ENCODE measurements around the gene MALRD1.

MALRD1 gene

GRCh38 chr10:19576576-19576975 lies 528.0 kb downstream of the MALRD1 start:
- DNase-seq (ENCODE audit: low read depth in 2 of 2), result no peak

GRCh38 chr10:19577381-19577780 lies 528.8 kb downstream of the MALRD1 start:
- no peak for DNase-seq (ENCODE audit: low read depth in 2 of 2)

DNA sequence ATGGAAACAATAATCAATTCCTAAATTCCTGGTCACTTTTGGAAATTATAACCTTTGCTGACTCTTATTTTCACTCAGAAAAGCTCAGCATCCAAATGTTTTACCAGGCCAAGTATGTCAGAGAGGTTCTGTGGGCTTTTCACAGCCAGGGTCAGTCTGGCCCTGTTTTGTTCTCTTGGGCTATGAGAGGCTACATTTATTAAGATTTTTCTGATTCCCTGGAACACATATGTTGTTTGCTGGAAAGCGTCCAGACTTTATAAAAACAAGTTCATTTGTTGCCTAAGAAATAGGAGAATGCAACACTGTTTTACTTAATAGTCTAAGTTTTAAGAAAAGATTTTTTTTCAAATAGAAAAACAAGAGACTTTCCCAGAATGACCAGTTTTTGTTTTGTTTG lies 529.2 kb downstream of the MALRD1 start:
- DNase-seq (ENCODE audit: low read depth in 2 of 2), result no peak

DNA sequence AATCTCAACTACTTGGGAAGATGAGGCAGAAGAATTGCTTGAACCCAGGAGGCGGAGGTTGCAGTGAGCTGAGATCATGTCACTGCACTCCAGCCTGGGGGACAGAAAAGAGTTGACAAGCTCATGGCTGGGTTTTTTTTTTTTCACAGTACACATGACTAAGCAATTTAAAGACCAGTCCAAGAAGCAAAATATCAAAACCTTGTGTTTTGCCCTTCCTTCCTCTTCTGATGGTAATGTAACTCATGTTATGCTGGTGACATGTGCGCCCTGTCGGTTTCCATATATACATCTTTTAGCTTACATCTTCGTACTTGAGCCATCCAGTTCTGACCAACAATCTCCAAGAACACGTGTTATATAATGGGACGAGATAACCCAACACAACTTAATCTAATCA lies 530.0 kb downstream of the MALRD1 start:
- no peak for DNase-seq (ENCODE audit: low read depth in 2 of 2)

GRCh38 chr10:19579761-19580545 lies 531.4 kb downstream of the MALRD1 start:
- DNase-seq (ENCODE audit: low read depth in 2 of 2), result no peak

DNA sequence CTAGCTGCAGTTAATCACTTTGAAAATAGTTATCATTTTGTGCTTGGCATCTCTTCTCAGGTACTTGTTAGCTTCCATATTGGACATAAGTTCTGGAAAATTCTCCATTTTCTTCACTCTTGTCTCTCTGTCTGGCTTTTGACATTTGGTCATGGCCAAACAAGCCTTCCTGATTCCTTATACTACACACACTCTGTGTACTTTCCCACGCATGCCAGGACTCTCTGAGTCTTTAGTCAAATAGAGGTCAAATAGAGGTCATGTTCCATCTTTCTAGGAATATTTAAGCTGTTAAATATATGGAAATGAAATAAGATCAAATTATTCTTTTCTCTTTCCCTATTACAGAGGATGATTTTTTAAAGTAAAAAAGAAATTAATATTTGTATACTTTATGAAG lies 532.1 kb downstream of the MALRD1 start:
- no peak for DNase-seq (ENCODE audit: low read depth in 2 of 2)

GRCh38 chr10:19588608-19589007 lies 540.0 kb downstream of the MALRD1 start:
- no peak for DNase-seq (ENCODE audit: low read depth in 2 of 2)

DNA sequence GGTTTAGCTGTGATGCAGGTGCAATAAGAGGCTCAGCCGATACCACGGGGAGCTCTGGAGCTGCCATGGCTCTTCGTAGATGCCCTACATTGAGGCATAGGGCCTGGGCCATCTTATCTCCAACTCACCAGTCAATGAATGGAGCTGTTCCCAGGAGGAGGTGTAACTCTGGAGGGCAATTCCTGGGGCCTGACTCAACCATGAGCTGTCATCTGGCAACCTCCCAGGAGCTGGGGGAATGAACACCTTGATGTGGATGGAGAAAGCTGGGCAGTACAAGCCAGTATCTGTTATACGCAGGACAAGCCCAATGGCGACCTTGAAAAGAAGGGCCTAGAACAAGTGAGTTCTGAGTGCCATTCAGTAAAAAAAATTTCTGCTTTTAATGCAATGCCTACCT lies 543.7 kb downstream of the MALRD1 start:
- DNase-seq (ENCODE audit: low read depth in 2 of 2), result no peak

GRCh38 chr10:19595212-19595845 lies 546.7 kb downstream of the MALRD1 start:
- DNase-seq (ENCODE audit: low read depth in 2 of 2), result no peak

- no peak for DNase-seq (ENCODE audit: low read depth in 2 of 2)
Measured at GRCh38 chr10:19605806-19606205, 557.2 kb downstream of the MALRD1 start.

- no peak for DNase-seq (ENCODE audit: low read depth in 2 of 2)
Measured at GRCh38 chr10:19606968-19607367, 558.4 kb downstream of the MALRD1 start.

GRCh38 chr10:19611775-19612174 lies 563.2 kb downstream of the MALRD1 start:
- DNase-seq (ENCODE audit: low read depth in 2 of 2), result no peak

- DNase-seq (ENCODE audit: low read depth in 2 of 2), result no peak
Measured at GRCh38 chr10:19616966-19617365, 568.4 kb downstream of the MALRD1 start.

GRCh38 chr10:19620811-19621210 lies 572.2 kb downstream of the MALRD1 start:
- DNase-seq (ENCODE audit: low read depth in 2 of 2), result no peak

- DNase-seq (ENCODE audit: low read depth in 2 of 2), result no peak
Measured at GRCh38 chr10:19623321-19623720, 574.7 kb downstream of the MALRD1 start.

DNA sequence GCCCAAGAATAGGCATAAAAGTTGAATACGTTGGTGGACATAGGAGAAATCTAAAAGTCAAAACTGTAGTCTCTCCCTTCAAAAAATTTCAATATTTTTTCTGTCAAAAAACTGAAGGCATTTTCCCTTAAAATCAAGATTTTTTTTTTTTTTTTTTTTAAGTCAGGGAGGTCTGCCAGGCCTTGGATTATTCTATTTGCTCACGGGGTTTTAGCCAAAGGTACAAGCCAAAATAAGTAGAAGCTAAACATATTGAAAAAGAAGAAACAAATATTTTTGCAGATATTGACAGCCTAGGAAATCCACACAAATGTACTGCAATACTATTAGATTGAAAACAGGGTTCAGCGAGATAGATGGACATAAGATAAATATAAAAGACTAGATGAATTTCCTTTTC lies 577.6 kb downstream of the MALRD1 start:
- no peak for DNase-seq (ENCODE audit: low read depth in 2 of 2)

DNA sequence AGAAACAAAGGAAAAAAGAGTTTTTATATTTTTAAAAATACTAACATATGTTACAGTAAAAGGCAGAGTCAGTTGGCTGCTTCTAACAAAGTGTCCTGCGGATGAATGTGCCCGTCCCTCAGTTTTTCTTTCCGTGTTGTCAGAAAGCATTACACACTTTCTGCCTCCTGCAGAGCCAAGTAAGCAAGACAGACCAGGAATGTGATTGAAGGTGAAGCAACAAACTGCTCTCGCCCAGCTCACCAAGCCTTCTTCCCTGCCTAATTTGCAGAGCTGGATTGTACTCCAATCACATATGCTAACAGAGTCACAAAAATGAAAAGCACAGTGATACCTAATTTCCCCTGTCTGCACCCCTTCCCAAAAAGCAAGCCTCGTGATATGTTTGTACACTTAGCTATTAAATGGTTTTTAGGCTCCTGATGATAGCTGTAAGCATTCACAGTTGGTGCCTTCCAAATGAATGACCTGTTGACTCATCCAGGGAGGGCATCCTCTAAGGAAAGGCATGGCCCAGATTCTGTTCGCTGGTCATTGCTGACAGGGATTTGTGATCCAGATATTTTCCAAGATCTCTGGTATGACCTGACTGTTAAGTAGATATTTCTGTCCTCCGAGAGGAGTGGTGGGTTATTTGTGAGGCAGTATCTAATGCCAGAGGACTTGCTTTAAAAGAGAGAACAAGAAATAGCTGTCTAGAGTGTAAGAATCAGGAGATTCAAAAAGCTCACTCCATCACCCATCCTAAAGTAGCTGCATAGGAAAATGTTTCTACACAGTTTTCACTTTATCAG lies 580.4 kb downstream of the MALRD1 start:
- DNase-seq (ENCODE audit: low read depth in 2 of 2), result no peak

- DNase-seq (ENCODE audit: low read depth in 2 of 2), result no peak
Measured at GRCh38 chr10:19629567-19629966, 581.0 kb downstream of the MALRD1 start.

GRCh38 chr10:19634163-19634562 lies 585.6 kb downstream of the MALRD1 start:
- DNase-seq (ENCODE audit: low read depth in 2 of 2), result no peak

DNA sequence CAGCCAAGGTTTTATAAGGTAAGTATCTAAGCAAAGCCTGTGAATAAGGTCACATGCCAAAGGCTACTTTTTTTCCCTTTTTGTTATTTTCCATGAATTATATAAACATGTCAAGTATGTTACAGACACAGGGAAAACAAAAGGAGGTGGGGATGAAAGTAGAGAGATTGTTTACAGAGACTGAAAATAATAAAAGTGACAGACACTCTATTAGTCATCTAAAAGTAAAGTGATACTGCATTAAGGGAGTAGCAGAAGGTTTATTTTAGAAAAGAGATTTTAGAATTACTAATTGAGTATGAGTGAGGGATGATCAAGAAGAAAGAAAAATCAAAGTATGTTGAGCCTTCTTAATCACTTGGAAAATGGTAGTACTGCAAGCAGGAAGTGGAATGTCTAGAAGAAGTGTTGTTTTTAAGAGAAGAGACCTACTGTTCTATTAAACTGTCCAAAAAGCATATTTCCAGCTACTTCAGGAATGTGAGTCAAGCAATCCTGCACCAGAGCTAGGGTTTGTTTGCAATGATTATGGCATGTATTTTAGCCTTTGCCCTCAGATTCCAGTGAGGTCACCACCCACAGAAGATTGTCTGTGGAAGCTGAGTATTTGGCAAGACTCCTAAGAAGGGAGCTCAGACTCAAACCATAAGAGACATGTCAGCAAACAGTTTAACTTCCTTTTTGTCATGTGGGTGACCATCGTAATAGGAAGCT lies 589.7 kb downstream of the MALRD1 start:
- DNase-seq (ENCODE audit: low read depth in 2 of 2), result no peak

DNA sequence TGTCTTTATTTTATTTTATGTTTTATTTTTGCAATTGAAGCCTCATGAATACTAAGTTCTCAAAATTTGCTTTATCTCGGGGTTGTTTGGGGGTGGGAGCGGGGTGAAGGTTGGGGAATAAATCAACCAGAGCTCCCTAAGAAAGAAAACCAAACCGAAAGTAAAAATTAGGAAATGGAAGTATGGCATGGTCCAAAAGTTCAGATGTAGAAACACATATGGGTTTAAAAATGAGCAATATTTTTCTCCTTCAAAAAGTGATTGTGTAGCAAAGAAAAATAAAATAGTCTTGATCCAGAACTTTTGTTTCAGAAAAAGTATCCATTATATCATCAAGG lies 590.3 kb downstream of the MALRD1 start:
- no peak for DNase-seq (ENCODE audit: low read depth in 2 of 2)

DNA sequence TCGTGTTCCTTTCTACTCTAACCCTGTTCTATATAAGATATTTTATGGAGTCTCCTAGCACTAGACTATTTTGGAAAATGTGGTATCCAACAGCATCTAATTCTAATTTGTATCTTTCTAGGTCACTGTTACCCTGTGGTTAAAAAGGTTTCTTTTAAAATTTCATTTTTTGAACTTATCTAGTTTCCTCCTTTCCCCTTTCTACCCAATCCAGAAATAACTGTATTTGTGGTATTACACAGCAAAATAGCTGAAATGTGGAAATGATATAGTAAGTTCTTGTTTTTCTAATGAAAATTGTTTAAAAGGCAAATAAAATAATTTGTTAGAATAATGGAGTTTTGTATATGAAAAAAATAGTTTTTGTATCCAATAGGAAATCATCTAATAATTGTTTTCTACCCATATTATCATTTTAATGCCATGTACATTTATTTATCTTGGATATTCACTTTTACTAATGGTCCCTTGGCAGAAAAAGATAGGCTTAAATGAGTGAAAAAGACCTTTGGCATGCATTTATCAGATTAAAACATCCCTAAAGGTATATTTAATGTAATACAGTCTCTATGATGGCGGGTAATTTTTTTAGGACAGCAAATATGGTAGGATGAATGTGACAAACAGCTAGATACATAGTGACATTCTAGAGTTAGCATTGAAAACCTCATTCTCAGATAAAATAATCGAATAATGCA lies 592.1 kb downstream of the MALRD1 start:
- DNase-seq (ENCODE audit: low read depth in 2 of 2), result no peak
